GM21723 (cell line): ENCODE data around the gene EIF3M.
"Not testable (repeated sequence)": the region's sequence is repeated elsewhere in the genome, so short reads cannot be mapped to it uniquely, and the experiment has no call there.

Experiments
- ATAC-seq: cut with Tn5 transposase; IDR thresholded peaks from one replicate; pipeline ENCODE4 v1.9.1; 2021; ENCODE audit warnings: mild to moderate bottlenecking, moderate library complexity; ENCODE audit not compliant: unreplicated experiment

EIF3M gene

GRCh38 chr11:32594272-32594671, 10.6 kb downstream of the EIF3M start:
- ATAC-seq = no peak

- ATAC-seq = not testable (repeated sequence)
Observed at GRCh38 chr11:32596114-32596513, 12.5 kb downstream of the EIF3M start.

- ATAC-seq = no peak
Observed at GRCh38 chr11:32597921-32598320, 14.3 kb downstream of the EIF3M start.

GRCh38 chr11:32602657-32603415, 19.2 kb downstream of the EIF3M start:
- ATAC-seq = no peak

- ATAC-seq = no peak
Observed at GRCh38 chr11:32606220-32606619, 22.6 kb downstream of the EIF3M start.

- not testable (repeated sequence) for ATAC-seq
Observed at GRCh38 chr11:32608826-32609225, 25.2 kb downstream of the EIF3M start.

GRCh38 chr11:32610797-32611352, 27.2 kb downstream of the EIF3M start:
- ATAC-seq = no peak

- no peak for ATAC-seq
Observed at GRCh38 chr11:32613500-32614151, 30.0 kb downstream of the EIF3M start.

- ATAC-seq = no peak
Observed at GRCh38 chr11:32615422-32615821, 31.8 kb downstream of the EIF3M start.

GRCh38 chr11:32616903-32617302, 33.3 kb downstream of the EIF3M start:
- ATAC-seq = no peak

GRCh38 chr11:32630844-32631243, 47.2 kb downstream of the EIF3M start:
- ATAC-seq = no peak

GRCh38 chr11:32635819-32636218, 52.2 kb downstream of the EIF3M start:
- no peak for ATAC-seq

- no peak for ATAC-seq
Observed at GRCh38 chr11:32641361-32641760, 57.7 kb downstream of the EIF3M start.

- no peak for ATAC-seq
Observed at GRCh38 chr11:32643526-32643925, 59.9 kb downstream of the EIF3M start.
